RWPE2 (cell line): Measurements from ENCODE around the gene C14orf132.

Experiments
- ATAC-seq: fragments of 200-7000 bp; cut with Tn5 transposase; 3 replicates; pipeline ENCODE4 v1.9.1; 2021; ENCODE audit warnings: low read depth
- DNase-seq: peaks from one replicate; pipeline ENCODE4 v3.0.0-alpha.2; 2020; ENCODE audit warnings: low spot score
- H3K27ac ChIP-seq: fragments of 450-650 bp; 2 replicates; pipeline ENCODE4 v1.5.1; 2017; ENCODE audit warnings: mild to moderate bottlenecking; ENCODE audit not compliant: poor library complexity, severe bottlenecking
- H3K27me3 ChIP-seq: fragments of 250-450 bp; sonication (Bioruptor Pico); 2 replicates; pipeline ENCODE4 v1.5.1; 2021; ENCODE audit warnings: mild to moderate bottlenecking, moderate library complexity; ENCODE audit not compliant: insufficient read depth, poor library complexity, severe bottlenecking
- H3K36me3 ChIP-seq: fragments of 250-450 bp; sonication (Bioruptor Pico); 2 replicates; pipeline ENCODE4 v1.5.1; 2020; ENCODE audit warnings: low read depth, mild to moderate bottlenecking, moderate library complexity
- H3K4me1 ChIP-seq: fragments of 250-450 bp; sonication (Bioruptor Pico); 2 replicates; pipeline ENCODE4 v1.5.1; 2021; ENCODE audit warnings: mild to moderate bottlenecking, moderate library complexity; ENCODE audit not compliant: insufficient read depth, poor library complexity, severe bottlenecking
- H3K4me3 ChIP-seq: fragments of 250-450 bp; sonication (Bioruptor Pico); 2 replicates; pipeline ENCODE4 v1.5.1; 2021; ENCODE audit warnings: mild to moderate bottlenecking, moderate library complexity; ENCODE audit not compliant: severe bottlenecking
- H3K9me3 ChIP-seq: fragments of 250-450 bp; sonication (Bioruptor Pico); 2 replicates; pipeline ENCODE4 v1.5.1; 2021; ENCODE audit warnings: mild to moderate bottlenecking, moderate library complexity; ENCODE audit not compliant: severe bottlenecking
- TF ChIP-seq, protein P1 (sequence below): fragments of 450-650 bp; IDR thresholded peaks from one replicate; pipeline ENCODE4 v1.5.1; 2017; ENCODE audit warnings: mild to moderate bottlenecking, moderate library complexity; ENCODE audit not compliant: poor library complexity, severe bottlenecking

C14orf132 gene

DNA sequence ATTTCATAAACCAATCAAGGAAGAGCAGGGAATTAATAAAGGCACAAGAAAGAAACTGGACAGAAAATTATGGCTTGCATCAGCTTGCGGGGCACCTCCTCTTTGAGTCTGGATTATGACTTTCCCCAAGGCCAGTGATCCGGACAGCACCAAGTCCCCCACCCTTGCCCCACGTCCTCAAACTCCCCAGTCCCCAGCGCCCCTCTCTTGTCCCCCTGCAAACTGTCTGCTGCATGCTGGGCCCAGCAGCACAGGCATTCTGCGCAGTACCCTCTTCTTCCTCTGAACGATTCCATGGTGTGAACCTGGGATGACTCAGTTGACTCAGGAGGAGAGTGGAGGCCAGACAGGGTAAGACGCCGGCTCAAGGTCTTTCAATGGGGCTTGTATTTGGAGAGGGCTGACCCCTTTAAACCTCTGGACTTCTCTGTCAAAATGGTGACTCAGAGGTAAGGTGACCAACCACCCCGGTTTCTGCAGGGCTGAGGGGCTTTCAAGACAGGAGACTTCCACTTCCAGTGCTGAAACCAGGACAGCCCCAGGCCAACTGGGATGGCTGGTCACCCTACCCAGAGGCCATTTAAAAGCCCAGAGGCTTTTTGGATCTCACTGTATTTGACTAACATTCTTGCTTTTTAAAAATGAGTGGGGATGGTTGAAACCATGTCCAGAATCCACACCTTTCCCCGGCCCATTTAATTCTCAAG lies 13.5 kb downstream of the C14orf132 start:
- H3K27me3 ChIP-seq: no peaks in the 10 kb centered on the region
- no peak for DNase-seq
- no peaks in the 10 kb centered on the region for H3K9me3 ChIP-seq
- TF ChIP-seq, protein P1, sequence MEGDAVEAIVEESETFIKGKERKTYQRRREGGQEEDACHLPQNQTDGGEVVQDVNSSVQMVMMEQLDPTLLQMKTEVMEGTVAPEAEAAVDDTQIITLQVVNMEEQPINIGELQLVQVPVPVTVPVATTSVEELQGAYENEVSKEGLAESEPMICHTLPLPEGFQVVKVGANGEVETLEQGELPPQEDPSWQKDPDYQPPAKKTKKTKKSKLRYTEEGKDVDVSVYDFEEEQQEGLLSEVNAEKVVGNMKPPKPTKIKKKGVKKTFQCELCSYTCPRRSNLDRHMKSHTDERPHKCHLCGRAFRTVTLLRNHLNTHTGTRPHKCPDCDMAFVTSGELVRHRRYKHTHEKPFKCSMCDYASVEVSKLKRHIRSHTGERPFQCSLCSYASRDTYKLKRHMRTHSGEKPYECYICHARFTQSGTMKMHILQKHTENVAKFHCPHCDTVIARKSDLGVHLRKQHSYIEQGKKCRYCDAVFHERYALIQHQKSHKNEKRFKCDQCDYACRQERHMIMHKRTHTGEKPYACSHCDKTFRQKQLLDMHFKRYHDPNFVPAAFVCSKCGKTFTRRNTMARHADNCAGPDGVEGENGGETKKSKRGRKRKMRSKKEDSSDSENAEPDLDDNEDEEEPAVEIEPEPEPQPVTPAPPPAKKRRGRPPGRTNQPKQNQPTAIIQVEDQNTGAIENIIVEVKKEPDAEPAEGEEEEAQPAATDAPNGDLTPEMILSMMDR: no peak
- peak; percentile 33; the same call in 2 of the 3 replicates for ATAC-seq
- H3K36me3 ChIP-seq: no peaks in the 10 kb centered on the region
- H3K4me3 ChIP-seq: no peak overlapping the region
- no peak overlapping the region for H3K27ac ChIP-seq
- H3K4me1 ChIP-seq: no peaks in the 10 kb centered on the region

- Histone ChIP-seq H3K4me3 (no peak overlapping the region), H3K27me3 (no peaks in the 10 kb centered on the region), H3K4me1 (no peaks in the 10 kb centered on the region), H3K9me3 (no peaks in the 10 kb centered on the region), H3K36me3 (no peaks in the 10 kb centered on the region), H3K27ac (no peak overlapping the region)
- DNase-seq (no peak), ATAC-seq (no peak)
- TF ChIP-seq, protein P1: no peak
Measured at GRCh38 chr14:96053248-96053599, 14.1 kb downstream of the C14orf132 start.

GRCh38 chr14:96053600-96054381 lies 14.6 kb downstream of the C14orf132 start:
- Histone ChIP-seq H3K27me3 (no peaks in the 10 kb centered on the region), H3K36me3 (no peaks in the 10 kb centered on the region), H3K9me3 (no peaks in the 10 kb centered on the region), H3K27ac (no peak overlapping the region), H3K4me3 (no peak overlapping the region), H3K4me1 (no peaks in the 10 kb centered on the region)
- ATAC-seq (peak; percentile 46; the same call in 2 of the 3 replicates), DNase-seq (no peak)
- TF ChIP-seq, protein P1: no peak

DNA sequence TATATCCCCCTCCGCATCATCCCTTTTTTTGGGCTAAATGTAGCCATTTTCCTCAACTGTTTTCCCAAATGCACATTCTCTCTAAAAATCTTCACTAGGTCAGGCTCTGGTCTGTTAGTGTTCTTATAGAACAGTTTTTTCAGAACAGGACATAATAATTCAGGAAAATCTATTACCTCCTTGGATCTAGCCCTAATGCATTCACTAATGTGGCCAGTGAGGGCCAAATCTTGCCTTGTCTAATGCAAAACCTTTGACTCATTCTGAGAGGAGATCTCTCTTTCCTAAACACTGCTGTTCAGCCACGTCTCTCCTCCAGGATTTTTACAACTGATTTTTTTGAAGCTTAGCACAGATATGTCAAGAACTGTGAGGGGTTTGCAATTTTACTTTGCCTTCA lies 15.5 kb downstream of the C14orf132 start:
- no peaks in the 10 kb centered on the region for H3K36me3 ChIP-seq
- no peaks in the 10 kb centered on the region for H3K9me3 ChIP-seq
- H3K4me3 ChIP-seq: no peak overlapping the region
- TF ChIP-seq, protein P1: no peak
- H3K27ac ChIP-seq: no peak overlapping the region
- DNase-seq: no peak
- no peak for ATAC-seq
- no peaks in the 10 kb centered on the region for H3K27me3 ChIP-seq
- no peaks in the 10 kb centered on the region for H3K4me1 ChIP-seq
